H9 (cell line): ENCODE results near the gene TBC1D5. TPM values are rescaled to one million over a fixed set of nuclear protein-coding genes. Genes with fewer than 3 reads are reported as not detected.
A peak's percentile ranks its signal among the peaks of the same experiment; 100 is the strongest.

Source experiments
- DNase-seq: peaks from one replicate; pipeline ENCODE4 v3.0.0-alpha.2; 2017
- H2AFZ ChIP-seq: one replicate; pipeline ENCODE4 v1.6.1; 2013; ENCODE audit warnings: mild to moderate bottlenecking, low read length, control low read depth, moderate library complexity
- H2AK5ac ChIP-seq: 2 replicates; pipeline ENCODE4 v1.6.1; 2013; ENCODE audit warnings: low read length, control low read depth, mixed read lengths; ENCODE audit not compliant: insufficient read length
- H2BK120ac ChIP-seq: one replicate; pipeline ENCODE4 v1.6.1; 2013; ENCODE audit warnings: low read depth, mild to moderate bottlenecking, low read length, control low read depth, inconsistent platforms; ENCODE audit not compliant: poor library complexity, severe bottlenecking
- H2BK12ac ChIP-seq: 2 replicates; pipeline ENCODE4 v1.6.1; 2013; ENCODE audit warnings: low read length, control low read depth, mixed read lengths, low read depth; ENCODE audit not compliant: insufficient read length
- H2BK15ac ChIP-seq: 2 replicates; pipeline ENCODE4 v1.6.1; 2013; ENCODE audit warnings: low read depth, low read length, control low read depth
- H2BK20ac ChIP-seq: one replicate; pipeline ENCODE4 v1.6.1; 2013; ENCODE audit warnings: low read depth, mild to moderate bottlenecking, low read length, control low read depth, inconsistent platforms; ENCODE audit not compliant: poor library complexity, severe bottlenecking
- H2BK5ac ChIP-seq: 2 replicates; pipeline ENCODE4 v1.6.1; 2013; ENCODE audit warnings: low read length, control low read depth, mixed read lengths; ENCODE audit not compliant: insufficient read length
- H3K14ac ChIP-seq: 2 replicates; pipeline ENCODE4 v1.6.1; 2013; ENCODE audit warnings: low read length, control low read depth; ENCODE audit not compliant: insufficient read depth
- H3K18ac ChIP-seq: 2 replicates; pipeline ENCODE4 v1.6.1; 2013; ENCODE audit warnings: low read depth, mild to moderate bottlenecking, mixed read lengths, low read length, control low read depth; ENCODE audit not compliant: insufficient read length
- H3K23ac ChIP-seq: 2 replicates; pipeline ENCODE4 v1.6.1; 2013; ENCODE audit warnings: low read length, control low read depth, mixed read lengths, low read depth; ENCODE audit not compliant: insufficient read length
- H3K23me2 ChIP-seq: 2 replicates; pipeline ENCODE4 v1.6.1; 2013; ENCODE audit warnings: low read depth, mild to moderate bottlenecking, mixed read lengths, low read length, control low read depth; ENCODE audit not compliant: insufficient read length, poor library complexity, severe bottlenecking
- H3K27ac ChIP-seq: 2 replicates; pipeline ENCODE4 v1.5.1; 2013; ENCODE audit warnings: low read length, control low read depth, mixed read lengths, low read depth; ENCODE audit not compliant: insufficient read length
- H3K27me3 ChIP-seq: 2 replicates; pipeline ENCODE4 v1.6.1; 2013; ENCODE audit warnings: low read length, control low read depth, inconsistent platforms; ENCODE audit not compliant: insufficient read depth
- H3K4ac ChIP-seq: 2 replicates; pipeline ENCODE4 v1.6.1; 2013; ENCODE audit warnings: low read depth, mild to moderate bottlenecking, control low read depth, inconsistent platforms, low read length, moderate library complexity
- H3K4me1 ChIP-seq: 2 replicates; pipeline ENCODE4 v1.6.1; 2013; ENCODE audit warnings: low read length, control low read depth, inconsistent platforms; ENCODE audit not compliant: insufficient read depth
- H3K4me2 ChIP-seq: 2 replicates; pipeline ENCODE4 v1.6.1; 2013; ENCODE audit warnings: low read length, control low read depth, mixed read lengths; ENCODE audit not compliant: insufficient read length, insufficient read depth
- H3K56ac ChIP-seq: 2 replicates; pipeline ENCODE4 v1.6.1; 2013; ENCODE audit warnings: low read depth, mild to moderate bottlenecking, mixed read lengths, low read length, control low read depth; ENCODE audit not compliant: insufficient read length
- H3K79me1 ChIP-seq: 2 replicates; pipeline ENCODE4 v1.6.1; 2013; ENCODE audit warnings: low read depth, mild to moderate bottlenecking, moderate library complexity, low read length, control low read depth, inconsistent platforms; ENCODE audit not compliant: insufficient read depth, poor library complexity, severe bottlenecking
- H3K79me2 ChIP-seq: 2 replicates; pipeline ENCODE4 v1.6.1; 2013; ENCODE audit warnings: low read length, control low read depth, inconsistent platforms; ENCODE audit not compliant: insufficient read depth
- H3K9ac ChIP-seq: 2 replicates; pipeline ENCODE4 v1.6.1; 2013; ENCODE audit warnings: low read length, control low read depth, mixed read lengths; ENCODE audit not compliant: insufficient read length; ENCODE audit errors: extremely low read depth
- H3K9me3 ChIP-seq: one replicate; pipeline ENCODE4 v1.6.1; 2013; ENCODE audit warnings: low read depth, low read length, inconsistent platforms; ENCODE audit not compliant: control insufficient read depth
- H3T11ph ChIP-seq: one replicate; pipeline ENCODE4 v1.6.1; 2013; ENCODE audit warnings: mild to moderate bottlenecking, low read length, control low read depth, inconsistent platforms
- H4K20me1 ChIP-seq: one replicate; pipeline ENCODE4 v1.6.1; 2013; ENCODE audit not compliant: control insufficient read depth, insufficient read length, insufficient read depth
- H4K5ac ChIP-seq: 2 replicates; pipeline ENCODE4 v1.6.1; 2013; ENCODE audit warnings: low read depth, mild to moderate bottlenecking, mixed read lengths, low read length, control low read depth; ENCODE audit not compliant: insufficient read length
- H4K8ac ChIP-seq: replicated peaks from 2 replicates; pipeline ENCODE4 v1.6.1; 2013; ENCODE audit warnings: low read length, control low read depth, mixed read lengths, low read depth; ENCODE audit not compliant: insufficient read length
- H4K91ac ChIP-seq: 2 replicates; pipeline ENCODE4 v1.6.1; 2013; ENCODE audit warnings: low read depth, mild to moderate bottlenecking, moderate library complexity, mixed read lengths, low read length, control low read depth; ENCODE audit not compliant: insufficient read length
- H3K27ac Mint-ChIP-seq, 3 experiments: 2 replicates in 2 of 3; 3 replicates in 1 of 3; pipeline ENCODE4 v1.8.0; 2020 to 2021; ENCODE audit warnings: mixed read lengths in 3 of 3, mild to moderate bottlenecking in 1 of 3, moderate library complexity in 1 of 3
- H3K27me3 Mint-ChIP-seq: 2 replicates; pipeline ENCODE4 v1.8.0; 2021; ENCODE audit warnings: low read depth, mild to moderate bottlenecking, moderate library complexity, mixed read lengths
- H3K36me3 Mint-ChIP-seq, 3 experiments: 2 replicates in 2 of 3; 3 replicates in 1 of 3; pipeline ENCODE4 v1.8.0; 2020 to 2021; ENCODE audit warnings: low read depth in 3 of 3, mixed read lengths in 3 of 3; ENCODE audit not compliant: insufficient read depth in 1 of 3
- H3K4me1 Mint-ChIP-seq, 2 experiments: 2 replicates each; pipeline ENCODE4 v1.8.0; 2020; ENCODE audit warnings: mixed read lengths in 2 of 2
- H3K4me3 Mint-ChIP-seq, 2 experiments: 2 replicates in 1 of 2; 3 replicates in 1 of 2; pipeline ENCODE4 v1.8.0; 2020 to 2021; ENCODE audit warnings: mild to moderate bottlenecking in 2 of 2, mixed read lengths in 2 of 2, moderate library complexity in 1 of 2
- H3K9me3 Mint-ChIP-seq, 2 experiments: 2 replicates in 1 of 2; 3 replicates in 1 of 2; pipeline ENCODE4 v1.8.0; 2020; ENCODE audit warnings: mild to moderate bottlenecking in 2 of 2, mixed read lengths in 2 of 2, moderate library complexity in 1 of 2
- CTCF ChIP-seq: fragments of 200-600 bp; sonication (generic); conservative IDR thresholded peaks from 3 replicates; pipeline ENCODE4 v1.8.0; 2021; ENCODE audit warnings: antibody characterized with exemption, mild to moderate bottlenecking
- WGBS: extraction: QIAGEN DNeasy Blood & Tissue Kit; methylation state at CpG from one replicate; pipeline ENCODE4 v1.1.7; 2013; ENCODE audit warnings: missing lambda C conversion rate, low lambda C conversion rate, mixed read lengths; ENCODE audit not compliant: insufficient read length; ENCODE audit errors: extremely low coverage; 5-methylcytosine and 5-hydroxymethylcytosine counted together
- total RNA-seq: library from RNA; stranded (reverse); gene quantifications from 2 replicates; pipeline ENCODE4 v1.2.1, GENCODE V29; 2021

The TBC1D5 gene
- total RNA-seq, 1 experiment from 2014 or later = 25.0 TPM

GRCh38 chr3:17190353-17191078, 551.9 kb downstream of the TBC1D5 start:
- Mint-ChIP-seq H3K27me3 (no peaks in the 10 kb centered on the region), H3K9me3 (no peaks in the 10 kb centered on the region), H3K4me3 (no peak overlapping the region), H3K36me3 (no peaks in the 10 kb centered on the region), H3K4me1 (peaks cover 39 to 43% of the 10 kb centered on the region in 2 experiments), H3K27ac (peak overlapping the region in 1 of 3 experiments; percentile 56; a peak in 1 of 7 replicates)
- no peak overlapping the region for H4K5ac ChIP-seq
- no peaks in the 10 kb centered on the region for H3K4me1 ChIP-seq
- no peak overlapping the region for H2BK12ac ChIP-seq
- no peak overlapping the region for H2AFZ ChIP-seq
- no peaks in the 10 kb centered on the region for H4K20me1 ChIP-seq
- no peak for DNase-seq
- H2BK5ac ChIP-seq = no peak overlapping the region
- H3T11ph ChIP-seq = no peak overlapping the region
- H3K9ac ChIP-seq = no peak overlapping the region
- no peak overlapping the region for H4K91ac ChIP-seq
- H3K27ac ChIP-seq = no peak overlapping the region
- H2AK5ac ChIP-seq = no peak overlapping the region
- WGBS = no CpG with 5 or more reads among the region's 7 CpGs
- no peaks in the 10 kb centered on the region for H3K27me3 ChIP-seq
- no peaks in the 10 kb centered on the region for H3K9me3 ChIP-seq
- no peak overlapping the region for H3K56ac ChIP-seq
- no peak overlapping the region for H3K23ac ChIP-seq
- no peaks in the 10 kb centered on the region for H3K79me2 ChIP-seq
- no peak overlapping the region for H3K4me2 ChIP-seq
- H4K8ac ChIP-seq = no peak overlapping the region
- no peak overlapping the region for H2BK15ac ChIP-seq
- H3K14ac ChIP-seq = no peak overlapping the region
- no peaks in the 10 kb centered on the region for H3K79me1 ChIP-seq
- no peak for TF ChIP-seq CTCF
- no peak overlapping the region for H2BK20ac ChIP-seq
- H3K23me2 ChIP-seq = no peaks in the 10 kb centered on the region
- no peak overlapping the region for H2BK120ac ChIP-seq
- no peak overlapping the region for H3K4ac ChIP-seq
- H3K18ac ChIP-seq = no peak overlapping the region
